HFF-Myc (cell line): ENCODE results near the gene GID8.
A peak's percentile ranks its signal among the peaks of the same experiment; 100 is the strongest.

Source experiments
- DNase-seq: peaks from one replicate; pipeline ENCODE4 v3.0.0-alpha.2; 2011; ENCODE audit warnings: low read depth; ENCODE audit errors: extremely low read depth
- H3K4me3 ChIP-seq: replicated peaks from 2 replicates; pipeline ENCODE4 v1.5.1; 2011; ENCODE audit warnings: low read depth, mild to moderate bottlenecking, control low read depth, low read length
- CTCF ChIP-seq: IDR thresholded peaks from 2 replicates; pipeline ENCODE4 v1.5.1; 2012; ENCODE audit warnings: mild to moderate bottlenecking, low read depth, low read length, control low read depth; ENCODE audit errors: missing control alignments

GID8 gene

GRCh38 chr20:62947532-62948300 lies 9.8 kb downstream of the GID8 start:
- TF ChIP-seq CTCF: no peak
- no peak overlapping the region for H3K4me3 ChIP-seq
- no peak for DNase-seq

DNA sequence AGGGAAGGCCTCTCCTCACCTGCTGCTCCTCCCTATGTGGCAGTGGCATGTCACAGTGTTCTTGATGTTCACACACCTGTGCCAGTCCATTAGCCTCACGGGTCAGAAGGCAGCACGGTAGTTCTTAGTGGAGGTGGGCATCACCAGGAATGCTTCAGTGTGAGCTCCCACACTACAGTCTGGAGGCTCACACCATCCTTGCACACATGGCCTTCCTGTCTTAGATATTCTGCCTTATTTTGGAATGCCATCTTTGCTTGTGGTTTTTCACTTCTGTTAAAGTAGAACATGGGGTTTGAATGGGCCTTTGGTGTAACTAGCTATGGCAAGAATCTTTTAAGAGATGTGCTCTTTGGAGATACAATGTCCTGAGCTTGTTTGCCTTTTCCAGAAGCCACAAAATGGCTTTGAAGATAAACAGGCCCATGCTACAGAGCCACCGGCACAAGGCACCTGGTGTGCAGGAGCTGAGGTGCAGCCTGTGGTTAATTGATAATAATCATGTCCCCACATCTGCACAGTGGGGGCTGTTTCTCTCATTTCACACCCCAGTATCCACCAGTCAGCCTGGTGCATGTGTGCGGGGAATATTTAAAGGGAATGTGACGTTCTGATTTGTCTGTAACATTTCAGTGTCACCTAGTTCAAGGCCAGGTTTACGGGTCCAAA lies 11.3 kb downstream of the GID8 start:
- no peak overlapping the region for H3K4me3 ChIP-seq
- DNase-seq: no peak
- no peak for TF ChIP-seq CTCF

- TF ChIP-seq CTCF: no peak
- no peak for DNase-seq
- H3K4me3 ChIP-seq: no peak overlapping the region
Observed at GRCh38 chr20:62949962-62950361, 12.0 kb downstream of the GID8 start.

DNA sequence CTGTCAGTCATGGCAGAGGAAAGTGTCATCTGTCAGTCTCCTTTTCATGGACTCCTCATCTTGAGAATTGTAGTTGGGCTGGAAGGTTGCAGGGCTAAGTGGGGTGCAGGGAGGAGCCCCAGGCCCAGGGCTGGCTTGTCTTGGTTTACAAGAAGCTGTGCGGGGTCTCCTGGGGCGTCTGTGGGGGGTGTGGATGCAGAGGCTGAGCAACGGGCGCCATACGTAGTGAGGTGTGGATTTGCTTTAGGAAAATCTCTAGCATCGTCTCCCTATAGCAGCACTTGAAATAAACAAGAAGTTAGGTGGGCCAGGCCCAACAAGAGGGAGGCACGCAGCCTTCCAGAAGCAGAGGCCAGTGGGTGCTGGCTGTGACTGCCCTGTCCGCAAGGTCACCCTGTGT lies 12.8 kb downstream of the GID8 start:
- no peak for TF ChIP-seq CTCF
- H3K4me3 ChIP-seq: no peak overlapping the region
- no peak for DNase-seq

DNA sequence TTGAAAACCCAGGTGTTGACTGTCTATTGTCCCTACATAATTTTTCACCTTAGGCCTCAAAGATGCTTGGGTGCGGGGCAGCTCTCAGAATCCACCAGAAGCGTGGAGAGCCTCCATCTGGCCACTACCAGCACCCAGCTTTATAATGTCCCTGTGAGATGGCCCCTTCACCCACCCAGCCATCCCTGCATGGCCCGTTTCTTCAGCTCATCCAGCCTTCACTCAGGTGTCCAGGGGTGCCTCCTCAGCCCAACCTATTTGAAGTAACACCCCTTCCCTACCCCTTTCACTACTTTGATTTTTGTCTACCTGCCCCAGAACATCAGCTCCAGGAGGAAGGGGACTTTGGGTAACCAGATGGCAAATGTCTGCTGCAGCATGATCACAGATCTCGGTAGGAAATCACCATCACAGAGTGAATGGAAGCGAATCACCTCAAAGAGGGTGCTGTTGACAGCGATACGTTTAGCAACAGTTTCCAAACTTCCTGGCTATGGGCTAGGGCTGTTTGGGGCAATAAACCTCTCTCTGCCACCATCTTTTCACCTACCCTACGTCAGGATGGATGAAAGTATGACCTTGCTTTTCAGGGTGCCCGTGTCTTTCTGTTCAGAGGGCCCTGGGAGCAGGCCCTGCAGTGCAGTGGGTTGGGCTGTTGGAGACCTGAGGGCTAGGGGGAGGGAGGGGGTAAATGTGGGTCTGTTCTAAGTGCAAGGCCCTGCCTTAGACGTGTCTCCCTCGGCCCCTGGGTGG lies 13.4 kb downstream of the GID8 start:
- H3K4me3 ChIP-seq: no peak overlapping the region
- TF ChIP-seq CTCF: no peak
- DNase-seq: no peak

GRCh38 chr20:62951896-62952372 lies 14.0 kb downstream of the GID8 start:
- no peak for TF ChIP-seq CTCF
- no peak for DNase-seq
- peak overlapping the region; percentile 73 for H3K4me3 ChIP-seq
